Ascending aorta (tissue), 2 donors: Measurements from ENCODE around the gene KIF25. TPM values are rescaled to one million over a fixed set of nuclear protein-coding genes. Genes with fewer than 3 reads are reported as not detected.

ENCODE experiments used
- DNase-seq, 2 donors: peaks; one replicate each; pipeline ENCODE4 v3.0.0-alpha.2; 2019; ENCODE audit warnings: low spot score in 2 of 2
- H3K27ac ChIP-seq, 2 donors: fragments of 200-600 bp; sonication (generic); one replicate each; pipeline ENCODE4 v1.5.1; 2016 to 2017; ENCODE audit warnings: mild to moderate bottlenecking in 1 of 2
- H3K27me3 ChIP-seq: fragments of 200-600 bp; sonication (generic); one replicate; pipeline ENCODE4 v1.5.1; 2017
- H3K36me3 ChIP-seq, 2 donors: fragments of 200-600 bp; sonication (generic); one replicate each; pipeline ENCODE4 v1.5.1; 2016
- H3K4me1 ChIP-seq, 2 donors: fragments of 200-600 bp; sonication (generic); one replicate each; pipeline ENCODE4 v1.5.1; 2016 to 2017; ENCODE audit warnings: mild to moderate bottlenecking in 1 of 2
- H3K4me3 ChIP-seq, 2 donors: fragments of 200-600 bp; sonication (generic); one replicate each; pipeline ENCODE4 v1.5.1; 2016 to 2017; ENCODE audit warnings: mild to moderate bottlenecking in 1 of 2
- H3K9me3 ChIP-seq, 2 donors: fragments of 200-600 bp; sonication (generic); one replicate each; pipeline ENCODE4 v1.5.1; 2016
- CTCF ChIP-seq, 3 experiments: fragments of 200-600 bp in 2 of 3; fragments of 450-650 bp in 1 of 3; sonication (generic) in 2 of 3; IDR thresholded peaks; one replicate each; pipeline ENCODE4 v1.5.1; 2016 to 2019; ENCODE audit warnings: antibody characterized with exemption in 3 of 3, mild to moderate bottlenecking in 1 of 3, moderate library complexity in 1 of 3
- intact Hi-C: fragments of 100-400 bp; cut with DNase I; formaldehyde crosslinking; loops from one replicate; pipeline ENCODE4 v1.15.1; 2023
- total RNA-seq: library from RNA; depleted of rRNA; stranded (reverse); fragments of >200 nt; gene quantifications from one replicate; pipeline ENCODE4 v1.1.0, GENCODE V29; 2016

The KIF25 gene
- total RNA-seq, 1 donor from 2014 or later: not detected

- Histone ChIP-seq H3K36me3 (no peaks in the 10 kb centered on the region), H3K27me3 (no peaks in the 10 kb centered on the region), H3K27ac (no peak overlapping the region)
These were observed 4.3 kb upstream of the KIF25 start for GRCh38 chr6:167993169-167993568.

GRCh38 chr6:167993831-167994230, 3.6 kb upstream of the KIF25 start:
- no peak overlapping the region for H3K27ac ChIP-seq
- intact Hi-C loops: no loop called here
- H3K9me3 ChIP-seq: no peaks in the 10 kb centered on the region
- no peak overlapping the region for H3K4me3 ChIP-seq
- H3K36me3 ChIP-seq: no peaks in the 10 kb centered on the region
- no peak for TF ChIP-seq CTCF (IDR thresholded peaks at IDR 0.05)
- no peaks in the 10 kb centered on the region for H3K27me3 ChIP-seq
- DNase-seq: no peak
- H3K4me1 ChIP-seq: no peaks in the 10 kb centered on the region

More at GRCh38 chr6:167993169-167993568, 4.3 kb upstream of the KIF25 start:
- TF ChIP-seq CTCF (IDR thresholded peaks at IDR 0.05): no peak
- intact Hi-C loops: no loop called here
- Histone ChIP-seq H3K4me3 (no peak overlapping the region), H3K4me1 (no peaks in the 10 kb centered on the region), H3K9me3 (no peaks in the 10 kb centered on the region)
- DNase-seq: no peak

- H3K27me3 ChIP-seq: no peaks in the 10 kb centered on the region
- H3K4me1 ChIP-seq: no peaks in the 10 kb centered on the region
- H3K27ac ChIP-seq: no peak overlapping the region
- no peak overlapping the region for H3K4me3 ChIP-seq
- H3K36me3 ChIP-seq: no peaks in the 10 kb centered on the region
- DNase-seq: no peak
- no peak for TF ChIP-seq CTCF (IDR thresholded peaks at IDR 0.05)
- intact Hi-C loops: no loop called here
- H3K9me3 ChIP-seq: no peaks in the 10 kb centered on the region
These were observed 2.2 kb upstream of the KIF25 start for GRCh38 chr6:167995302-167995701.

GRCh38 chr6:167995731-167996151, 1.7 kb upstream of the KIF25 start:
- no peaks in the 10 kb centered on the region for H3K4me1 ChIP-seq
- no peaks in the 10 kb centered on the region for H3K27me3 ChIP-seq
- DNase-seq: no peak
- H3K4me3 ChIP-seq: no peak overlapping the region
- H3K27ac ChIP-seq: no peak overlapping the region
- TF ChIP-seq CTCF (IDR thresholded peaks at IDR 0.05): no peak
- no peaks in the 10 kb centered on the region for H3K9me3 ChIP-seq
- intact Hi-C loops: no loop called here
- H3K36me3 ChIP-seq: no peaks in the 10 kb centered on the region

- no peak for DNase-seq
These were observed 859 bp upstream of the KIF25 start for GRCh38 chr6:167996424-167997199.

More at GRCh38 chr6:167996424-167997199, 859 bp upstream of the KIF25 start:
- Histone ChIP-seq H3K9me3 (no peaks in the 10 kb centered on the region), H3K4me1 (no peaks in the 10 kb centered on the region), H3K36me3 (no peaks in the 10 kb centered on the region), H3K27me3 (no peaks in the 10 kb centered on the region), H3K4me3 (no peak overlapping the region), H3K27ac (no peak overlapping the region)
- intact Hi-C loops: no loop called here
- no peak for TF ChIP-seq CTCF (IDR thresholded peaks at IDR 0.05)
